Fibroblast of pulmonary artery (primary cell): ENCODE measurements around the gene ZSWIM6.

Experiments used
- DNase-seq: peaks from one replicate; pipeline ENCODE4 v3.0.0-alpha.2; 2010; ENCODE audit warnings: low read depth
- H3K4me3 ChIP-seq: replicated peaks from 2 replicates; pipeline ENCODE4 v1.5.1; 2011; ENCODE audit warnings: low read depth, mild to moderate bottlenecking, control low read depth, low read length, moderate library complexity
- TF ChIP-seq, protein P1 (sequence below): IDR thresholded peaks from 2 replicates; pipeline ENCODE4 v1.5.1; 2011; ENCODE audit warnings: mild to moderate bottlenecking, control low read depth, low read length, inconsistent platforms; ENCODE audit errors: missing control alignments

Gene ZSWIM6

DNA sequence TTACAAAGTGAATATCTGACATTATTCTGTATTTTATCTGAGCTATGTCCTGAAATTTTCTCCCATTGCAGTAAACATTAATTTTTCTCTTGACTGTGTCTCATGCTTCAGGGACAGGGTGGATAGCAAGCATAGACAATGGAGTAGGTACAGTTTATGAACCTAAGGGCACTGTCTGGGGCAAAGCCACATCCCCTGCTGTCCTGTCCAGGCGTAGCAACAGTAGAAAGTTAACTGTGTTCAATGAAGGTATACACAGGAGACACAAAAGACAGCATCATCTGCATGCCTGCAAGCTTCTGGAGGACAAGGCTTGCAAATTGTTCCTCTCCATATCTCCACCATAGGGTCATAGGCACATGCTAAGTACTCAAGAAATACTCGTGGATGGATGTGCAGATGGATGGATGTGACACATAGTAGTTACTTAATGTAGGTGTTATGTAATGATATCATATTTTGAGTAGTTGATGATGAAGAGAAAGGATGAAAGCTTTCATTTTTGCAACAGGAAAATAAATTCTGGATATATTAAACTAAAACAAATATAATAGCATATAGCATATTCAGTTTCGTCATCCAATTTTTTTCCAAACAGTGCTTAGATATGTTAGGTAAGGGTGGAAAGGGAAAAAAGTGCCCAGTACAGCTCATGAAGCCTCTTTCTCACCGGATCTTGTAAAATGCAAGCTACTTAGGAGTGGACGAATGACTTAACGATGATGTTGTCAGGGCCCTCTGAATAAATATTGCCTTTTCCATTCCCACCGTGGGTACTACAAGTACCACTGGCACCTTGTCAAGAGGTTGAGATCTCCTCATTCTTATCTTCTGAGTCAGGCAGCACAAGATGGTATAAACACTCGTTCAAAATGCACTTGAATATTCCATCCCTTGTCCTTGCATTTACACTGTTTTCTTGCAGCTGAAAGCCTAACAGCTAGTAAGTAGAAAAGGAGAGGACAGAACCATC, 19.9 kb upstream of the ZSWIM6 start:
- DNase-seq, result peak; percentile 78
- TF ChIP-seq, protein P1, sequence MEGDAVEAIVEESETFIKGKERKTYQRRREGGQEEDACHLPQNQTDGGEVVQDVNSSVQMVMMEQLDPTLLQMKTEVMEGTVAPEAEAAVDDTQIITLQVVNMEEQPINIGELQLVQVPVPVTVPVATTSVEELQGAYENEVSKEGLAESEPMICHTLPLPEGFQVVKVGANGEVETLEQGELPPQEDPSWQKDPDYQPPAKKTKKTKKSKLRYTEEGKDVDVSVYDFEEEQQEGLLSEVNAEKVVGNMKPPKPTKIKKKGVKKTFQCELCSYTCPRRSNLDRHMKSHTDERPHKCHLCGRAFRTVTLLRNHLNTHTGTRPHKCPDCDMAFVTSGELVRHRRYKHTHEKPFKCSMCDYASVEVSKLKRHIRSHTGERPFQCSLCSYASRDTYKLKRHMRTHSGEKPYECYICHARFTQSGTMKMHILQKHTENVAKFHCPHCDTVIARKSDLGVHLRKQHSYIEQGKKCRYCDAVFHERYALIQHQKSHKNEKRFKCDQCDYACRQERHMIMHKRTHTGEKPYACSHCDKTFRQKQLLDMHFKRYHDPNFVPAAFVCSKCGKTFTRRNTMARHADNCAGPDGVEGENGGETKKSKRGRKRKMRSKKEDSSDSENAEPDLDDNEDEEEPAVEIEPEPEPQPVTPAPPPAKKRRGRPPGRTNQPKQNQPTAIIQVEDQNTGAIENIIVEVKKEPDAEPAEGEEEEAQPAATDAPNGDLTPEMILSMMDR, result no peak
- H3K4me3 ChIP-seq, result no peak overlapping the region

DNA sequence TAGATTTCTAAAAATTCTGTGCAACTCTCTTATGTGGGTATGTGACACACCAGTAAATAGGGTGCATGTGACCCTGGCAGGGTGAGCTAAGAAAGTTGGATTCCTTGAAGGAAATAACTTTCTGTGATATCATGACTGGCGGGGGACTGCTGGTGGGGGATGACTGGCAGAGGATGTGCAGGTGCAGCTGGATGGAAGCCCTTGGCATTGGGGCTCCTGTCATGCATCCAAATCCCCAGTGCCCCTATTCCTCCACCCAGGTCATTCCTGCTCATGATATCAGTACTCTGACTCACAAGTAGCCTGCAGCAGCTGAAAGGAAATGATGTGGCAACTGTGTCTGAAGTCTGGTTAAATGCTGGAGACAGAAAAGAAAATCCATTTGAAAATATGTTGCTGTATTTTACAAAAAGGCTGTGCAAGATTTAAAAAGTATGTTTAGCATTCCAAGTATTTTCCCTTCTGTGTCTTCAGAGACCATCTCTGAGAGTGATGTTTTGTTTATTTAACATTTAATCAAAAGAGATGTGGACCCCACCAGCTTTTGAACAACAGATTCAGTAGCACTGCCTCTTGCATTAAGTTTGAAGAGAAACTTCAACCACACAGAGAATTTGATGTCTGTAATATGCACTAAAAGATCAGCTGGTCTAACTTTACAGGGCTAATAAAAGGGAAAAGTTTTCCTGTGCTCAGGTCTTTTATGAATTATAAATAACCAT, 17.9 kb upstream of the ZSWIM6 start:
- TF ChIP-seq, protein P1, result no peak
- H3K4me3 ChIP-seq, result no peak overlapping the region
- peak; percentile 90 for DNase-seq

DNA sequence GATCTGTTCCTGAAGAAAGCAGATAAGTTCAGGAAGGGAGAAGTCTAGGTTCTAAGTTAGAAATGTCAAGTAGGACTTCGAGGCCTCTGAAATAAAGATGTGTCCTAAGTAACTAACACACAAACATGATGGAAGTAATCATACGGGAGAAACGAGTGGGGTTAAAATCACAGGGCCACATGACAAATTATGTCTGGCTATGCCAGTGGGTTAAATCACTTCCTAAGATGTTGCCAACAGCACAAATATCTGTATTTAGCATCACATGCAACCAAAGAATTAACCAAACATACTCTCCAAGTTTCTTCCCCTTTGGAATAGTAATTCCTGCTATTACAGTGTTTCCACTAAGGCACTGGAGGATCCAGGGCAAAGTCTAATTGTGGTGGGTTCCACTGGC, 13.7 kb upstream of the ZSWIM6 start:
- no peak for DNase-seq
- TF ChIP-seq, protein P1, result no peak
- H3K4me3 ChIP-seq, result no peak overlapping the region

- DNase-seq, result peak; percentile 49
- TF ChIP-seq, protein P1, result no peak
- H3K4me3 ChIP-seq, result no peak overlapping the region
Measured at GRCh38 chr5:61319388-61320146, 12.5 kb upstream of the ZSWIM6 start.

GRCh38 chr5:61320860-61321259, 11.2 kb upstream of the ZSWIM6 start:
- TF ChIP-seq, protein P1, result no peak
- DNase-seq, result no peak

GRCh38 chr5:61321669-61322068, 10.4 kb upstream of the ZSWIM6 start:
- no peak overlapping the region for H3K4me3 ChIP-seq
- TF ChIP-seq, protein P1, result no peak
- no peak for DNase-seq

More at GRCh38 chr5:61320860-61321259, 11.2 kb upstream of the ZSWIM6 start:
- no peak overlapping the region for H3K4me3 ChIP-seq
